RWPE2 (cell line): ENCODE data around the gene TRPM5.

Experiments used
- ATAC-seq: fragments of 200-7000 bp; cut with Tn5 transposase; 3 replicates; pipeline ENCODE4 v1.9.1; 2021; ENCODE audit warnings: low read depth
- DNase-seq: peaks from one replicate; pipeline ENCODE4 v3.0.0-alpha.2; 2020; ENCODE audit warnings: low spot score
- H3K27ac ChIP-seq: fragments of 450-650 bp; 2 replicates; pipeline ENCODE4 v1.5.1; 2017; ENCODE audit warnings: mild to moderate bottlenecking; ENCODE audit not compliant: poor library complexity, severe bottlenecking
- H3K27me3 ChIP-seq: fragments of 250-450 bp; sonication (Bioruptor Pico); 2 replicates; pipeline ENCODE4 v1.5.1; 2021; ENCODE audit warnings: mild to moderate bottlenecking, moderate library complexity; ENCODE audit not compliant: insufficient read depth, poor library complexity, severe bottlenecking
- H3K36me3 ChIP-seq: fragments of 250-450 bp; sonication (Bioruptor Pico); 2 replicates; pipeline ENCODE4 v1.5.1; 2020; ENCODE audit warnings: low read depth, mild to moderate bottlenecking, moderate library complexity
- H3K4me1 ChIP-seq: fragments of 250-450 bp; sonication (Bioruptor Pico); 2 replicates; pipeline ENCODE4 v1.5.1; 2021; ENCODE audit warnings: mild to moderate bottlenecking, moderate library complexity; ENCODE audit not compliant: insufficient read depth, poor library complexity, severe bottlenecking
- H3K4me3 ChIP-seq: fragments of 250-450 bp; sonication (Bioruptor Pico); 2 replicates; pipeline ENCODE4 v1.5.1; 2021; ENCODE audit warnings: mild to moderate bottlenecking, moderate library complexity; ENCODE audit not compliant: severe bottlenecking
- H3K9me3 ChIP-seq: fragments of 250-450 bp; sonication (Bioruptor Pico); 2 replicates; pipeline ENCODE4 v1.5.1; 2021; ENCODE audit warnings: mild to moderate bottlenecking, moderate library complexity; ENCODE audit not compliant: severe bottlenecking
- CTCF ChIP-seq: fragments of 450-650 bp; IDR thresholded peaks from one replicate; pipeline ENCODE4 v1.5.1; 2017; ENCODE audit warnings: mild to moderate bottlenecking, moderate library complexity; ENCODE audit not compliant: poor library complexity, severe bottlenecking

Gene TRPM5

GRCh38 chr11:2397005-2397404 lies 47.3 kb downstream of the TRPM5 start:
- H3K36me3 ChIP-seq: peaks cover 45% of the 10 kb centered on the region
- no peak overlapping the region for H3K4me3 ChIP-seq
- DNase-seq: no peak
- H3K9me3 ChIP-seq: no peaks in the 10 kb centered on the region
- no peak for ATAC-seq
- no peak for TF ChIP-seq CTCF
- H3K27me3 ChIP-seq: no peaks in the 10 kb centered on the region
- peaks cover 4% of the 10 kb centered on the region for H3K4me1 ChIP-seq
- no peak overlapping the region for H3K27ac ChIP-seq

DNA sequence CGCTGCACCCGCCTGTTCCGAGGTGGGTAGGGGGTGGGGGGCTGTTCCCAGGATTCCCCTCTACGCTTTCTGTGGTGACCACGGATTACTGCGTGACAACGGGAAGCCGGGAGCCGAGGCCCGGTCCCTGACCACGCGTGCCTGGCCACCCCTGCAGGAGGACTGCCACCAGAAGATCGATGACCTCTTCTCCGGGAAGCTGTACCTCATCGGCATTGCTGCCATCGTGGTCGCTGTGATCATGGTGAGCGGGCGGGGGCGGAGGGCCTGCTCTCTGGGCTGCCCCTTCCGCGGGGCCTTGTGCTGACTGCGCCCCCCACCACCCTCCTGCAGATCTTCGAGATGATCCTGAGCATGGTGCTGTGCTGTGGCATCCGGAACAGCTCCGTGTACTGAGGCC lies 47.8 kb downstream of the TRPM5 start:
- DNase-seq (no peak), ATAC-seq (no peak)
- no peak for TF ChIP-seq CTCF
- Histone ChIP-seq H3K27me3 (no peaks in the 10 kb centered on the region), H3K4me3 (no peak overlapping the region), H3K9me3 (no peaks in the 10 kb centered on the region), H3K27ac (no peak overlapping the region), H3K4me1 (no peaks in the 10 kb centered on the region), H3K36me3 (peaks cover 49% of the 10 kb centered on the region)

DNA sequence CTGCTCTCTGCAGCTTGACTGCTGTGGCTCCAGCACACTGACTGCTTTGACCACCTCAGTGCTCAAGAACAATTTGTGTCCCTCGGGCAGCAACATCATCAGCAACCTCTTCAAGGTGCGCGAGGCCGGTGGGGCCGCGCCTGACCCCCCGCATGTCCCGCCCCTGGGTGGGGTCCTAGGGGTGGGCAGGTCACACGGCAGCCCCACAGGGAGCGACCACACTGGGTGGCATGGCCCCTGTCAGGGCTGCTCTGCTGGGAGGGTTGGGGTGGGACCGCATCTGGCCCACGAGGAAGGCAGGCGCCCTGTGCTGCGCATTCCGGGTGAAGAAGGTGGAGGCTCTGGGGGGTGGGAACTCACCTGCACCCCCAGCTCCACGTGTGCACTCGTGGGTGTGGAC lies 48.5 kb downstream of the TRPM5 start:
- Histone ChIP-seq H3K4me3 (no peak overlapping the region), H3K9me3 (no peaks in the 10 kb centered on the region), H3K4me1 (no peaks in the 10 kb centered on the region), H3K36me3 (peaks cover 53% of the 10 kb centered on the region), H3K27ac (no peak overlapping the region), H3K27me3 (no peaks in the 10 kb centered on the region)
- TF ChIP-seq CTCF: no peak
- no peak for ATAC-seq
- DNase-seq: no peak

GRCh38 chr11:2395211-2395730 lies 49.0 kb downstream of the TRPM5 start:
- no peak for DNase-seq
- TF ChIP-seq CTCF: no peak
- H3K4me3 ChIP-seq: no peak overlapping the region
- ATAC-seq: no peak
- H3K27ac ChIP-seq: no peak overlapping the region
- H3K27me3 ChIP-seq: no peaks in the 10 kb centered on the region
- peaks cover 53% of the 10 kb centered on the region for H3K36me3 ChIP-seq
- H3K4me1 ChIP-seq: peaks cover 3% of the 10 kb centered on the region
- H3K9me3 ChIP-seq: no peaks in the 10 kb centered on the region

DNA sequence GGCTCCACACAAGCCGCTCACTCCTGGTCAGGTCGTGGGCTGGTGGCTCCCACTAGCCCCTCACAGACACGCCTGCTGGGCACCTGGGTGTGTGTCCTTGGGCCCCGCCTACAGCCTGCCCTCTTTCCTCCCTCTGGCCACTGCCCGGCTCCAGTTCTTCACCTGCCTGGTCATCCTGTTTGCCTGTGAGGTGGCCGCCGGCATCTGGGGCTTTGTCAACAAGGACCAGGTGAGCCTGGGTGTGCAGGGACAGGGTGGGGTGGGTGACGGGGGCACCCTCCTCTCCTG lies 49.6 kb downstream of the TRPM5 start:
- ATAC-seq: no peak
- Histone ChIP-seq H3K36me3 (peaks cover 53% of the 10 kb centered on the region), H3K27me3 (no peaks in the 10 kb centered on the region), H3K4me3 (no peak overlapping the region), H3K9me3 (no peaks in the 10 kb centered on the region), H3K27ac (no peak overlapping the region), H3K4me1 (peaks cover 8% of the 10 kb centered on the region)
- TF ChIP-seq CTCF: no peak
- DNase-seq: no peak
